ENCODE data around the gene LRMDA. TPM values are rescaled to one million over a fixed set of nuclear protein-coding genes. Genes with fewer than 3 reads are reported as not detected.
A peak's percentile ranks its signal among the peaks of the same experiment; 100 is the strongest.
"Not testable (repeated sequence)": the region's sequence is repeated elsewhere in the genome, so short reads cannot be mapped to it uniquely, and the experiment has no call there.

LRMDA gene
- total RNA-seq, 6 donors from 2014 or later, result 12.8 to 185 (median 18.1) TPM

DNA sequence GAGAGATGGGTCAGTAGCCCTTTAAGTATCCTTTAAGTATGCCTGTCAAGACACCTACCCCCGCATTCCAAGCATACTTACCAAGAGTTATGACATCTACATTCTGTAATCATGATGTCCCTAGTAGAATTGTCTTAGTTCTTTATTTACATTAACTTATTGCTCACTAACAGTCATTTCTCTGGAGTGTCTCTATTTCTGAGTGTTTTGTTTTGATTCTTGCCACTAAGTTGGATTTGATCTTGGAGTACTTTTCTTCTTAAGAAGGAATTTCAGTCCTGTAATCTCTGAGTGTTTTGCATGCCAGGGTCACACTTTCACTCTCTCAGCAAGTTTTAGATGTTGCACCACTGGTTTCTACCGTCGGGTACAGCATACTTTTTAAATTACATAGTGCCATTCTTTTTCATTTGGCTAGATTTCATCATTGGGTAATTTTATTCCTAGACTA lies 1152.3 kb downstream of the LRMDA start:
- 43 to 50% methylated on average over 3 of the region's 3 CpGs for WGBS, 2 donors
- Histone ChIP-seq H3K27me3 (no peaks in the 10 kb centered on the region), H3K4me3 (no peak overlapping the region), H3K4me1 (peaks cover 0 to 24% (median 18%) of the 10 kb centered on the region in 4 donors), H3K9me3 (no peaks in the 10 kb centered on the region), H3K36me3 (no peaks in the 10 kb centered on the region), H3K27ac (peak overlapping the region in 3 of 4 donors; percentile 37 to 75 (median 46))
- TF ChIP-seq POLR2AphosphoS5 (IDR thresholded peaks at IDR 0.05) (peak in 1 of 2 donors; percentile 38), POLR2A (IDR thresholded peaks at IDR 0.05) (no peak), EP300 (IDR thresholded peaks at IDR 0.05) (peak in 3 of 4 donors; percentile 8 to 33 (median 25))
- TF ChIP-seq, protein P1, sequence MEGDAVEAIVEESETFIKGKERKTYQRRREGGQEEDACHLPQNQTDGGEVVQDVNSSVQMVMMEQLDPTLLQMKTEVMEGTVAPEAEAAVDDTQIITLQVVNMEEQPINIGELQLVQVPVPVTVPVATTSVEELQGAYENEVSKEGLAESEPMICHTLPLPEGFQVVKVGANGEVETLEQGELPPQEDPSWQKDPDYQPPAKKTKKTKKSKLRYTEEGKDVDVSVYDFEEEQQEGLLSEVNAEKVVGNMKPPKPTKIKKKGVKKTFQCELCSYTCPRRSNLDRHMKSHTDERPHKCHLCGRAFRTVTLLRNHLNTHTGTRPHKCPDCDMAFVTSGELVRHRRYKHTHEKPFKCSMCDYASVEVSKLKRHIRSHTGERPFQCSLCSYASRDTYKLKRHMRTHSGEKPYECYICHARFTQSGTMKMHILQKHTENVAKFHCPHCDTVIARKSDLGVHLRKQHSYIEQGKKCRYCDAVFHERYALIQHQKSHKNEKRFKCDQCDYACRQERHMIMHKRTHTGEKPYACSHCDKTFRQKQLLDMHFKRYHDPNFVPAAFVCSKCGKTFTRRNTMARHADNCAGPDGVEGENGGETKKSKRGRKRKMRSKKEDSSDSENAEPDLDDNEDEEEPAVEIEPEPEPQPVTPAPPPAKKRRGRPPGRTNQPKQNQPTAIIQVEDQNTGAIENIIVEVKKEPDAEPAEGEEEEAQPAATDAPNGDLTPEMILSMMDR (IDR thresholded peaks at IDR 0.05), result no peak
- ATAC-seq (ENCODE audit: low FRiP score in 2 of 2) (peak; percentile 63 to 78), DNase-seq (peak in 1 of 2 donors; percentile 41)

DNA sequence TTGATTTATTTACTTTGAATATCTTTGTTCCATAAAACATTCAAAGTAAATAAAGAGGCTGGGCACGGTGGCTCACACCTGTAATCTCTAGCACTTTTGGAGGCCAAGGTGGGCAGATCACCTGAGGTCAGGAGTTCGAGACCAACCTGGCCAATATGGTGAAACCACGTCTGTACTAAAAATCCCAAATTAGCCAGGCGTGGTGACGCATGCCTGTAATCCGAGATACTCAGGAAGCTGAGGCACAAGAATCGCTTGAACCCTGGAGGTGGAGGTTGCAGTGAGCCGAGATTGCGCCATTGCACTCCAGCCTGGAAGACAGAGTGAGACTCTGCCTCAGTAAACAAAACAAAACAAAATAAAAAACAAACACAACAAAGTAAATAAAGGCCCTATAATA lies 1153.0 kb downstream of the LRMDA start:
- 81 to 86% methylated on average over 9 of the region's 9 CpGs for WGBS, 2 donors
- H3K27me3 ChIP-seq; H3K9me3 ChIP-seq; H3K4me3 ChIP-seq; H3K36me3 ChIP-seq; ATAC-seq (ENCODE audit: low FRiP score in 2 of 2); DNase-seq: not testable (repeated sequence)
- Histone ChIP-seq H3K27ac (peak overlapping the region; percentile 37 to 75 (median 50)), H3K4me1 (peaks cover 0 to 24% (median 18%) of the 10 kb centered on the region in 4 donors)

Small RNA genes within 50 kb of the gene (small RNA-seq; reads per million reads assigned to genes)
- gene MIR606, result 0 reads per million in 4 donors
- gene RN7SL518P, result 0 reads per million in 4 donors
- gene RNU6-673P, result 0 reads per million in 4 donors

Other genes with a start within 250 kb of the LRMDA start
- gene VDAC2, start 220.8 kb upstream of the LRMDA start, total RNA-seq, result 100 to 1,000 TPM in 3 of 6 donors, 10 to 100 TPM in 3; 54.5 to 137 (median 98.8) TPM
- gene COMTD1, start 195.7 kb upstream of the LRMDA start, total RNA-seq, result 10 to 100 TPM; 28.0 to 56.6 (median 35.6) TPM
- gene ZNF503, start 29.9 kb upstream of the LRMDA start, total RNA-seq, result 10 to 100 TPM; 15.0 to 44.6 (median 23.5) TPM